GM21786 (cell line): ENCODE measurements around the gene NDUFA1.
"Not testable (repeated sequence)": the region's sequence is repeated elsewhere in the genome, so short reads cannot be mapped to it uniquely, and the experiment has no call there.

Experiments used
- ATAC-seq: cut with Tn5 transposase; IDR thresholded peaks from one replicate; pipeline ENCODE4 v1.9.1; 2021; ENCODE audit not compliant: unreplicated experiment

The NDUFA1 gene

GRCh38 chrX:119871599-119872395 lies at the start of gene NDUFA1, which contains the start of gene RNF113A:
Gene NDUFA1 (plus strand): TSS chrX:119871832. CDS start chrX:119871912, 80 bp downstream.
Gene RNF113A (minus strand): TSS chrX:119871733. CDS start chrX:119871613, 120 bp downstream.
- peak; percentile 86 for ATAC-seq

GRCh38 chrX:119824221-119824620 lies 47.4 kb upstream of the NDUFA1 start:
- not testable (repeated sequence) for ATAC-seq

- ATAC-seq = no peak
Observed at GRCh38 chrX:119826399-119826959, 45.2 kb upstream of the NDUFA1 start.

GRCh38 chrX:119828446-119828845 lies 43.2 kb upstream of the NDUFA1 start:
- no peak for ATAC-seq

- no peak for ATAC-seq
Observed at GRCh38 chrX:119833905-119834304, 37.7 kb upstream of the NDUFA1 start.

GRCh38 chrX:119852382-119853353 lies 19.0 kb upstream of the NDUFA1 start, which contains the start of gene UPF3B:
Gene UPF3B (minus strand): TSS chrX:119852963. CDS start chrX:119852928, 35 bp downstream.
- ATAC-seq = peak; percentile 98

- ATAC-seq = no peak
Observed at GRCh38 chrX:119853444-119853843, 18.2 kb upstream of the NDUFA1 start.

- ATAC-seq = peak; percentile 4
Observed at GRCh38 chrX:119870626-119871131, 953 bp upstream of the NDUFA1 start.

GRCh38 chrX:119871245-119871598 lies 410 bp upstream of the NDUFA1 start:
- peak; percentile 25 for ATAC-seq

GRCh38 chrX:119878740-119879139 lies 7.1 kb downstream of the NDUFA1 start:
- no peak for ATAC-seq

GRCh38 chrX:119880076-119880475 lies 8.4 kb downstream of the NDUFA1 start:
- no peak for ATAC-seq

- peak; percentile 87 for ATAC-seq
Observed at GRCh38 chrX:119880552-119881437, 9.2 kb downstream of the NDUFA1 start.

GRCh38 chrX:119885554-119886428 lies 14.2 kb downstream of the NDUFA1 start:
- no peak for ATAC-seq

- peak; percentile 90 for ATAC-seq
Observed at GRCh38 chrX:119887721-119888425, 16.2 kb downstream of the NDUFA1 start.

GRCh38 chrX:119890626-119891025 lies 19.0 kb downstream of the NDUFA1 start:
- not testable (repeated sequence) for ATAC-seq

- not testable (repeated sequence) for ATAC-seq
Observed at GRCh38 chrX:119891961-119892692, 20.5 kb downstream of the NDUFA1 start.

GRCh38 chrX:119895843-119896326 lies 24.3 kb downstream of the NDUFA1 start, which contains the start of gene AKAP14:
Gene AKAP14 (plus strand): TSS chrX:119895893. CDS start chrX:119903224, 7,331 bp downstream.
- no peak for ATAC-seq
